H1 (cell line): ENCODE data around the gene C11orf71. TPM values are rescaled to one million over a fixed set of nuclear protein-coding genes. Genes with fewer than 3 reads are reported as not detected.

ENCODE experiments used
- CTCF ChIA-PET: fragments of 300-600 bp; sonication (Branson Sonifier 250); formaldehyde crosslinking; loops from one replicate; lab custom pipeline; 2021; ENCODE audit not compliant: partially characterized antibody; lab: Charles Lee
- POLR2A ChIA-PET: fragments of 300-600 bp; sonication (Branson Sonifier 250); formaldehyde crosslinking; loops from one replicate; lab custom pipeline; 2021; ENCODE audit warnings: inconsistent platforms; ENCODE audit not compliant: partially characterized antibody; lab: Charles Lee
- DNase-seq, 2 experiments: peaks; one replicate each; pipeline versions ENCODE4 v3.0.0 to v3.0.0-alpha.2; 2010 to 2022; ENCODE audit warnings: low spot score in 2 of 2, low read depth in 1 of 2, mixed read lengths in 1 of 2
- FAIRE-seq: peaks from 2 replicates; lab custom pipeline; 2011; peaks lifted over from hg19 to GRCh38; lab: Jason Lieb, UNC
- H2AFZ ChIP-seq: 2 replicates; pipeline ENCODE4 v1.8.1; 2012; ENCODE audit warnings: low read length, inconsistent platforms
- H2AK5ac ChIP-seq: 2 replicates; pipeline ENCODE4 v1.6.1; 2013; ENCODE audit warnings: low read depth, low read length
- H2BK120ac ChIP-seq: replicated peaks from 2 replicates; pipeline ENCODE3; 2013; ENCODE audit warnings: low read depth, low read length, inconsistent platforms
- H2BK12ac ChIP-seq: 2 replicates; pipeline ENCODE4 v1.6.1; 2013; ENCODE audit warnings: low read depth, low read length
- H2BK15ac ChIP-seq: 2 replicates; pipeline ENCODE4 v1.6.1; 2013; ENCODE audit warnings: low read length
- H2BK20ac ChIP-seq: 2 replicates; pipeline ENCODE4 v1.6.1; 2013; ENCODE audit warnings: low read length
- H2BK5ac ChIP-seq: 2 replicates; pipeline ENCODE4 v1.6.1; 2013; ENCODE audit warnings: low read depth, low read length
- H3K14ac ChIP-seq: 2 replicates; pipeline ENCODE4 v1.6.1; 2013; ENCODE audit warnings: inconsistent platforms; ENCODE audit not compliant: insufficient read length
- H3K18ac ChIP-seq: 2 replicates; pipeline ENCODE4 v1.6.1; 2013; ENCODE audit warnings: low read length; ENCODE audit errors: extremely low read depth
- H3K23ac ChIP-seq: 2 replicates; pipeline ENCODE4 v1.6.1; 2013; ENCODE audit warnings: inconsistent platforms; ENCODE audit not compliant: insufficient read length
- H3K23me2 ChIP-seq: 2 replicates; pipeline ENCODE4 v1.6.1; 2013; ENCODE audit warnings: low read depth, low read length
- H3K27ac ChIP-seq: 2 replicates; pipeline ENCODE4 v1.6.1; 2011; ENCODE audit warnings: low read depth, low read length, inconsistent platforms
- H3K27me3 ChIP-seq, 4 experiments: replicated peaks in 1 of 4; 1 replicate in 1 of 4; 2 replicates in 3 of 4; pipeline versions ENCODE4 v1.6.1 to v1.8.1; 2011 to 2013; ENCODE audit warnings: low read length in 3 of 4, mild to moderate bottlenecking in 3 of 4, inconsistent platforms in 2 of 4, mixed read lengths in 2 of 4, moderate library complexity in 1 of 4; ENCODE audit not compliant: control insufficient read depth in 3 of 4, insufficient read depth in 3 of 4; ENCODE audit errors: extremely low read depth in 1 of 4
- H3K36me3 ChIP-seq, 4 experiments: 2 replicates each; pipeline versions ENCODE4 v1.6.1 to v1.8.1; 2011 to 2013; ENCODE audit warnings: mild to moderate bottlenecking in 4 of 4, low read length in 3 of 4, moderate library complexity in 2 of 4, control low read depth in 1 of 4, inconsistent platforms in 1 of 4; ENCODE audit not compliant: insufficient read depth in 4 of 4, control insufficient read depth in 2 of 4
- H3K4ac ChIP-seq: replicated peaks from 2 replicates; pipeline ENCODE3; 2013; ENCODE audit warnings: low read length, low read depth, mixed read lengths, inconsistent platforms; ENCODE audit not compliant: insufficient read length
- H3K4me1 ChIP-seq, 4 experiments: replicated peaks in 1 of 4; 1 replicate in 1 of 4; 2 replicates in 3 of 4; pipeline versions ENCODE4 v1.6.1 to v1.8.1; 2011 to 2013; ENCODE audit warnings: low read length in 3 of 4, inconsistent platforms in 2 of 4, mixed read lengths in 1 of 4; ENCODE audit not compliant: insufficient read depth in 4 of 4, control insufficient read depth in 3 of 4
- H3K4me2 ChIP-seq, 2 experiments: 2 replicates each; pipeline versions ENCODE4 v1.6.1 to v1.8.1; 2011 to 2013; ENCODE audit warnings: low read depth in 2 of 2, low read length in 2 of 2, control low read depth in 1 of 2, inconsistent platforms in 1 of 2, mild to moderate bottlenecking in 1 of 2; ENCODE audit not compliant: insufficient read depth in 1 of 2
- H3K4me3 ChIP-seq, 4 experiments: fragments of 200-600, 300-600 bp in 1 of 4; sonication (generic), shearing (Covaris generic), sonication (Bioruptor Twin) in 1 of 4; 2 replicates each; pipeline versions ENCODE4 v1.5.1 to v1.8.1; 2011 to 2016; ENCODE audit warnings: low read length in 4 of 4, low read depth in 3 of 4, control low read depth in 2 of 4, inconsistent platforms in 2 of 4, mild to moderate bottlenecking in 2 of 4, mixed read lengths in 1 of 4, moderate library complexity in 1 of 4; ENCODE audit not compliant: insufficient read depth in 2 of 4; ENCODE audit errors: extremely low read depth in 1 of 4
- H3K56ac ChIP-seq: replicated peaks from 2 replicates; pipeline ENCODE3; 2013; ENCODE audit warnings: low read depth, mild to moderate bottlenecking, mixed read lengths, low read length, inconsistent platforms; ENCODE audit not compliant: insufficient read length
- H3K79me1 ChIP-seq: 2 replicates; pipeline ENCODE4 v1.6.1; 2013; ENCODE audit warnings: low read depth, low read length, control low read depth
- H3K79me2 ChIP-seq, 2 experiments: 2 replicates each; pipeline versions ENCODE4 v1.6.1 to v1.8.1; 2012 to 2013; ENCODE audit warnings: low read length in 2 of 2, mild to moderate bottlenecking in 2 of 2, inconsistent platforms in 1 of 2; ENCODE audit not compliant: insufficient read depth in 2 of 2, control insufficient read depth in 1 of 2
- H3K9ac ChIP-seq, 4 experiments: replicated peaks in 1 of 4; 1 replicate in 1 of 4; 2 replicates in 3 of 4; pipeline versions ENCODE4 v1.6.1 to v1.8.1; 2011 to 2013; ENCODE audit warnings: low read depth in 3 of 4, low read length in 3 of 4, control low read depth in 2 of 4, mild to moderate bottlenecking in 2 of 4, moderate library complexity in 2 of 4, inconsistent platforms in 1 of 4; ENCODE audit errors: extremely low read depth in 1 of 4
- H3K9me3 ChIP-seq, 2 experiments: 2 replicates each; pipeline versions ENCODE4 v1.6.1 to v1.8.1; 2012 to 2013; ENCODE audit warnings: mild to moderate bottlenecking in 2 of 2, moderate library complexity in 2 of 2, control low read depth in 1 of 2, inconsistent platforms in 1 of 2, low read depth in 1 of 2, low read length in 1 of 2, mixed read lengths in 1 of 2; ENCODE audit not compliant: insufficient read depth in 2 of 2
- H4K20me1 ChIP-seq, 2 experiments: replicated peaks in 1 of 2; 2 replicates each; pipeline versions ENCODE3 to v1.8.1; 2011 to 2013; ENCODE audit warnings: inconsistent platforms in 2 of 2, low read length in 2 of 2, mild to moderate bottlenecking in 1 of 2; ENCODE audit not compliant: insufficient read depth in 2 of 2, control insufficient read depth in 1 of 2
- H4K5ac ChIP-seq: 2 replicates; pipeline ENCODE4 v1.6.1; 2013; ENCODE audit warnings: low read length, low read depth, mixed read lengths, inconsistent platforms; ENCODE audit not compliant: insufficient read length
- H4K8ac ChIP-seq: 2 replicates; pipeline ENCODE4 v1.8.0; 2013; ENCODE audit warnings: mild to moderate bottlenecking, moderate library complexity, low read length, inconsistent platforms; ENCODE audit not compliant: insufficient read depth; ENCODE audit errors: extremely low read depth
- H4K91ac ChIP-seq: replicated peaks from 2 replicates; pipeline ENCODE3; 2013; ENCODE audit warnings: low read length, mixed read lengths, inconsistent platforms; ENCODE audit not compliant: insufficient read length
- ATF2 ChIP-seq: IDR thresholded peaks from 2 replicates; pipeline ENCODE4 v1.6.1; 2012; ENCODE audit warnings: low read length, inconsistent platforms
- WGBS, 2 experiments: shearing (Covaris generic) in 1 of 2; methylation state at CpG; one replicate each; pipeline versions ENCODE4 v1.1.6 to v1.1.7; 2013 to 2015; ENCODE audit warnings: low lambda C conversion rate in 2 of 2, mixed read lengths in 2 of 2, inconsistent platforms in 1 of 2, low coverage in 1 of 2, missing lambda C conversion rate in 1 of 2; ENCODE audit not compliant: insufficient replicate concordance in 2 of 2, insufficient coverage in 1 of 2, insufficient read length in 1 of 2; ENCODE audit errors: extremely low coverage in 1 of 2, missing lambda C conversion rate in 1 of 2; 5-methylcytosine and 5-hydroxymethylcytosine counted together
- polyA plus RNA-seq, 7 experiments: library from polyadenylated mRNA; depleted of rRNA in 3 of 7; stranded (reverse) in 5 of 7; unstranded in 2 of 7; fragments of >200 nt in 5 of 7; fragments of 200-250 nt in 2 of 7; gene quantifications; 1 replicate in 5 of 7; 2 replicates in 1 of 7; 4 replicates in 1 of 7; pipeline versions ENCODE4 v1.2.1 to v1.2.3, GENCODE V29; 2011 to 2013; ENCODE audit warnings: missing spikeins in 2 of 7, mixed read lengths in 2 of 7
- total RNA-seq: library from RNA; stranded (reverse); fragmentation: NEBNext Ultra II Directional; extraction: Animal tissue kit (Norgen Biotek cat#: 25700); gene quantifications from 2 replicates; pipeline ENCODE4 v1.2.1, GENCODE V29; 2021

Gene C11orf71
- total and polyA plus RNA-seq, 2 of the 8 experiments (the other 6 are each of a cell fraction or from before 2014, with no cell fraction given): 5.4 to 8.7 TPM

GRCh38 chr11:114375052-114375451 lies 25.3 kb downstream of the C11orf71 start:
- Histone ChIP-seq H4K8ac (no peak overlapping the region), H3K27ac (no peak overlapping the region), H2BK15ac (no peak overlapping the region), H3K18ac (no peak overlapping the region), H3K23ac (no peak overlapping the region), H4K91ac (no peak overlapping the region), H3K4ac (no peak overlapping the region), H2BK20ac (no peak overlapping the region), H2AFZ (no peak overlapping the region)
- CTCF ChIA-PET: interaction anchor here (1.6 to 1.7 kb wide), 2 partner anchors 21 to 27 kb away, joined by 3 to 4 read pairs; no protein-coding TSS in a partner anchor
- TF ChIP-seq ATF2: no peak
- TF ChIP-seq, all 59 proteins: peak for 0
- Histone ChIP-seq H3K36me3 (no peaks in the 10 kb centered on the region), H4K5ac (no peak overlapping the region), H3K4me2 (no peak overlapping the region), H3K4me1 (peaks cover 1 to 7% (median 5%) of the 10 kb centered on the region in 4 experiments; a peak in 5 of 7 replicates), H2BK120ac (no peak overlapping the region), H3K79me1 (no peaks in the 10 kb centered on the region), H3K79me2 (no peaks in the 10 kb centered on the region), H4K20me1 (no peaks in the 10 kb centered on the region), H3K14ac (no peak overlapping the region), H3K23me2 (no peaks in the 10 kb centered on the region; the same call in 1 of the 2 replicates), H3K4me3 (no peak overlapping the region), H2BK5ac (no peak overlapping the region), H3K9ac (no peak overlapping the region), H3K27me3 (no peaks in the 10 kb centered on the region), H3K56ac (no peak overlapping the region), H2BK12ac (no peak overlapping the region), H3K9me3 (no peaks in the 10 kb centered on the region), H2AK5ac (no peak overlapping the region)
- 96% methylated on average over 3 of the region's 3 CpGs; no CpG with 5 or more reads in 1 of the 2 experiments for WGBS, 2 experiments
- POLR2A ChIA-PET: no interaction called here
- no peak for FAIRE-seq
- no peak for DNase-seq
